Endothelial cell (in vitro differentiated cells): ENCODE data around the gene NCBP3. TPM values are rescaled to one million over a fixed set of nuclear protein-coding genes. Genes with fewer than 3 reads are reported as not detected.
"Not testable (repeated sequence)": the region's sequence is repeated elsewhere in the genome, so short reads cannot be mapped to it uniquely, and the experiment has no call there.

Source experiments
- DNase-seq: peaks from one replicate; pipeline ENCODE4 v3.0.0; 2021; ENCODE audit warnings: low spot score
- H3K27ac Mint-ChIP-seq: one replicate; pipeline ENCODE4 v1.8.0; 2021; ENCODE audit warnings: mixed read lengths, inconsistent platforms; ENCODE audit not compliant: unreplicated experiment
- H3K27me3 Mint-ChIP-seq: one replicate; pipeline ENCODE4 v1.8.0; 2021; ENCODE audit warnings: mild to moderate bottlenecking, moderate library complexity, mixed read lengths, inconsistent platforms; ENCODE audit not compliant: unreplicated experiment
- H3K36me3 Mint-ChIP-seq: one replicate; pipeline ENCODE4 v1.8.0; 2021; ENCODE audit warnings: mild to moderate bottlenecking, low read depth, mixed read lengths, inconsistent platforms; ENCODE audit not compliant: unreplicated experiment
- H3K4me1 Mint-ChIP-seq: one replicate; pipeline ENCODE4 v1.8.0; 2021; ENCODE audit warnings: mild to moderate bottlenecking, mixed read lengths, inconsistent platforms; ENCODE audit not compliant: unreplicated experiment
- H3K4me3 Mint-ChIP-seq: one replicate; pipeline ENCODE4 v1.8.0; 2021; ENCODE audit warnings: mild to moderate bottlenecking, mixed read lengths, inconsistent platforms; ENCODE audit not compliant: unreplicated experiment
- H3K9me3 Mint-ChIP-seq: one replicate; pipeline ENCODE4 v1.8.0; 2021; ENCODE audit warnings: mixed read lengths, inconsistent platforms; ENCODE audit not compliant: unreplicated experiment
- total RNA-seq: library from RNA; stranded (reverse); fragmentation: NEBNext Ultra II Directional; extraction: Animal tissue kit (Norgen Biotek cat#: 25700); gene quantifications from one replicate; pipeline ENCODE4 v1.2.1, GENCODE V29; 2021; ENCODE audit not compliant: unreplicated experiment
- TF ChIP-seq, protein P1 (sequence below): fragments of 200-600 bp; sonication (generic); IDR thresholded peaks from one replicate; pipeline ENCODE4 v1.5.0; 2021; ENCODE audit warnings: antibody characterized with exemption; ENCODE audit not compliant: unreplicated experiment

The NCBP3 gene
- total RNA-seq, 1 donor from 2014 or later: 84.4 TPM

DNA sequence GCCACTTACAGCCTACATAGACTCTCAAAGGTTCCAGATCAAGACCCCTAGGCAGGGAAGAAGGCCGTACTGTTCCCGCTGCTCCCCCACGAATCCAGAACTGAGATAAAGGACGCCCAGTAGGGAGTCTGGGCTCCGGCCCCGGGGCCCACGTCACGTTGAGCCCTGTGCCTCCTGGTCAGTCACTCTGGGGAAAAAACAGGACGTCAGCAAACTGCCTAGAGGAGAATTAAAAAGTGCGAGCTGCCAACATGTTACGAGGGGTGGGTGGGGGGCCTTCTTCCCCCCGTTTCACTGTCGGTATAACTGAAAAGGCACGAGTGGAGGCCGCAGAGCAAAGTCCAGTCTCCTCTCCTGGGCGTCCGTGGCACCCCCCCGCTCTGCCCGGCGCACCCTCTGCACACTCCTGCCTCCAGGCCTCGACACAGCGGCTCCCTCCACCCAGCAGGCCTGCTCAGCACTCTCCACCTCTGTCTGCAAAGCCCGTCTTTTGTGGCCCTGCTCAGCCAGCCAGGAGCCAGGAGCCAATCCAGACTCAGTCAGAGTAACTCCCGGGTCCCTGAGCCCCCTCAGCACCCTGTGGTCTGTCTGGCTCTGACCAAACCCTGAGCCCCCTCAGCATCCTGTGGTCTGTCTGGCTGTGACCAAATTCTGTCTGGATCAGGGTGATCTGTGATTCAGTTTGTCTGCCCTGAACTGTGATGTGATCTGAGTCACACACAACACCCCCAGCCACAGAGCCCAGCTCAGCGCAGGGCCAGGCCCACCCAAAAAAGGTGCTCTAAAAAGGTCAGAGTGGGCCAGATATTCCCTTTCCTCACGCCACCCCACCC, 51.3 kb downstream of the NCBP3 start:
- DNase-seq: no peak
- TF ChIP-seq, protein P1, sequence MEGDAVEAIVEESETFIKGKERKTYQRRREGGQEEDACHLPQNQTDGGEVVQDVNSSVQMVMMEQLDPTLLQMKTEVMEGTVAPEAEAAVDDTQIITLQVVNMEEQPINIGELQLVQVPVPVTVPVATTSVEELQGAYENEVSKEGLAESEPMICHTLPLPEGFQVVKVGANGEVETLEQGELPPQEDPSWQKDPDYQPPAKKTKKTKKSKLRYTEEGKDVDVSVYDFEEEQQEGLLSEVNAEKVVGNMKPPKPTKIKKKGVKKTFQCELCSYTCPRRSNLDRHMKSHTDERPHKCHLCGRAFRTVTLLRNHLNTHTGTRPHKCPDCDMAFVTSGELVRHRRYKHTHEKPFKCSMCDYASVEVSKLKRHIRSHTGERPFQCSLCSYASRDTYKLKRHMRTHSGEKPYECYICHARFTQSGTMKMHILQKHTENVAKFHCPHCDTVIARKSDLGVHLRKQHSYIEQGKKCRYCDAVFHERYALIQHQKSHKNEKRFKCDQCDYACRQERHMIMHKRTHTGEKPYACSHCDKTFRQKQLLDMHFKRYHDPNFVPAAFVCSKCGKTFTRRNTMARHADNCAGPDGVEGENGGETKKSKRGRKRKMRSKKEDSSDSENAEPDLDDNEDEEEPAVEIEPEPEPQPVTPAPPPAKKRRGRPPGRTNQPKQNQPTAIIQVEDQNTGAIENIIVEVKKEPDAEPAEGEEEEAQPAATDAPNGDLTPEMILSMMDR: no peak
- no peak overlapping the region for H3K27ac Mint-ChIP-seq
- H3K27me3 Mint-ChIP-seq: peaks cover 1% of the 10 kb centered on the region
- no peaks in the 10 kb centered on the region for H3K4me1 Mint-ChIP-seq
- H3K9me3 Mint-ChIP-seq: no peaks in the 10 kb centered on the region
- H3K4me3 Mint-ChIP-seq: no peak overlapping the region
- peaks cover 8% of the 10 kb centered on the region for H3K36me3 Mint-ChIP-seq

DNA sequence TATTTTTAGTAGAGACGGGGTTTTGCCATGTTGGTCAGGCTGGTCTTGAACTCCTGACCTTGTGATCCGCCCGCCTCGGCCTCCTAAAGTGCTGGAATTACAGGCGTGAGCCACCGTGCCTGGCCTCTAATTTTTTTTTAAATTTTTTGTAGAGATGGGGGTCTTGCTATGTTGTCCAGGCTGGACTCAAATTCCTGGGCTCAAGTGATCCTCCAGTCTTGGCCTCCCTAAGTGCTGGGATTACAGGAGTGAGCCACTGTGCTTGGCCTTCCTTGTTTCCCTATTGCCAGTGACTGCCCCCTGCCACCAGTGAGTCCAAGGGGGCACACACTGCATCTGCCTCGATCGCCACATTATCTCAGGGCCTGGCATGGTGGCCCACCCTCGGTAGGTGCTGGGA, 51.9 kb downstream of the NCBP3 start:
- H3K4me1 Mint-ChIP-seq, H3K27me3 Mint-ChIP-seq, DNase-seq, H3K36me3 Mint-ChIP-seq, H3K9me3 Mint-ChIP-seq, H3K4me3 Mint-ChIP-seq, H3K27ac Mint-ChIP-seq: not testable (repeated sequence)

DNA sequence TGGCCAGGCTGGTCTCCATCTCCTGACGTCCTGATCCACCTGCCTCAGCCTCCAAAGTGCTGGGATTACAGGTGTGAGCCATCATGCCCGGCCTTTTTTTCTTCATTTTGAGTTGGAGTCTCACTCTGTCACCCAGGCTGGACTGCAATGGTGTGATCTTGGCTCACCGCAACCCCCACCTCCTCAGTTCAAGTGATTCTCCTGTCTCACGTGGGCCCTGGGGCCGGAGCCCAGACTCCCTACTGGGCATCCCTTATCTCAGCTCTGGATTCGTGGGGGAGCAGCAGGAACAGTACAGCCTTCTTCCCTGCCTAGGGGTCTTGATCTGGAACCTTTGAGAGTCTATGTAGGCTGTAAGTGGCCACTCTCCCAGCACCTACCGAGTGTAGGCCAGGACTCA, 52.8 kb downstream of the NCBP3 start:
- not testable (repeated sequence) for H3K4me3 Mint-ChIP-seq, H3K4me1 Mint-ChIP-seq, H3K36me3 Mint-ChIP-seq, H3K9me3 Mint-ChIP-seq, H3K27ac Mint-ChIP-seq, DNase-seq, H3K27me3 Mint-ChIP-seq

DNA sequence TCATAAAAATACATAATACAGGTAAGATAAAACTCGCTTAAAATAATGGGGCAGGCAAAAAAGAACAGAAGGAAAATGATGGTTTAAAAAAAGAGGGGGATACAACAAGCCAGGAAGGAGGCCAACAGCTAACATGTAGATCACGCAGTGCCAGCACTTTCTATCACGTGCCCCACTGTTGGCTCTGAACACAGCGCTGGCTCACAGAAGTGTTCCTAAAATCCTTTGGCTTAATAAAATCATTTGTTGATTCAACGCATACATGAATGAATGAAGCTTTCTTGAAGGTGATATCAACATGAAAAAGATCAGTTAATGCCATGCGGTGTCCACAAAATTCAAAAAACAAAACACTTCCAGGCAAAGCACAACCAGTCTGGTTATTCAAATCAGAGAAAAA, 53.6 kb downstream of the NCBP3 start:
- Mint-ChIP-seq H3K4me1 (no peaks in the 10 kb centered on the region), H3K36me3 (peaks cover 4% of the 10 kb centered on the region), H3K27ac (no peak overlapping the region), H3K9me3 (no peaks in the 10 kb centered on the region), H3K27me3 (no peaks in the 10 kb centered on the region), H3K4me3 (no peak overlapping the region)
- no peak for DNase-seq
- TF ChIP-seq, protein P1: no peak

DNA sequence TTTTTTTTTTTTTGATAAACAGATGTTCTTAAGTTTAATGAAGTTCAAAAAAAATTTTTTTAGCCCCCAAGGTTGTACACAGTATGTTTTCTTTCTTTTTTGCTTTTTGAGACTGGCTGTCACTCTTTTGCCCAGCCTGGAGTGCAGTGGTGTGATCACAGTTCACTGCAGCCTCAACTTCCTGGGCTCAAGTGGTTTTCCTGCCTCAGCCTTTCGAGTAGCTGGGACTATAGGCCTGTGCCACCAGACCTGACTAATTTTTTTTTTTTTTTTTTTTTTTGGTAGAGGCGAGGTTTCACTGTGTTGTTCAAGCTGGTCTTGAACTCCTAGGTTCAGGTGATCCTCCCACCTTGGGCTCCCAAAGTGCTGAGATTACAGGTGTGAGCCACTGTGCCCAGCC, 57.8 kb downstream of the NCBP3 start:
- no peaks in the 10 kb centered on the region for H3K4me1 Mint-ChIP-seq
- H3K27ac Mint-ChIP-seq: no peak overlapping the region
- no peaks in the 10 kb centered on the region for H3K36me3 Mint-ChIP-seq
- H3K4me3 Mint-ChIP-seq: no peak overlapping the region
- TF ChIP-seq, protein P1: no peak
- H3K27me3 Mint-ChIP-seq: no peaks in the 10 kb centered on the region
- no peak for DNase-seq
- H3K9me3 Mint-ChIP-seq: no peaks in the 10 kb centered on the region

DNA sequence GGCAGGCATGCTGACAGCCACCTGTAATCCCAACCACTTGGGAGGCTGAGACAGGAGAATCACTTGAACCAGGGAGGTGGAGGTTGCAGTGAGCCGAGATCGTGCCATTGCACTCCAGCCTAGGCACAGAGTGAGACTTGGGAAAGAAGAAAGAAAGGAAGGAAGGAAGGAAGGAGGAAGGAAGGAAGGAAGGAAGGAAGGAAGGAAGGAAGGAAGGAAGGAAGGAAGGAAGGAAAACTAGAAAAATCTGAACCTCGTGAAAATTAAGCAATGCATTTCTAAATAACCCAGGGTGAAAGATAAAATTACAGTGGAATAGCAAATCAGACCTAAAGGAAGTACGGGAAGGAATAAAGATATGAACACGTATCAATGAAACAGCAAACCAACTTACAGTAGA, 60.7 kb downstream of the NCBP3 start:
- not testable (repeated sequence) for H3K36me3 Mint-ChIP-seq, H3K27me3 Mint-ChIP-seq, DNase-seq, H3K9me3 Mint-ChIP-seq, H3K4me1 Mint-ChIP-seq, H3K4me3 Mint-ChIP-seq, H3K27ac Mint-ChIP-seq
